ENCODE results near the gene TP73. TPM values are rescaled to one million over a fixed set of nuclear protein-coding genes. Genes with fewer than 3 reads are reported as not detected.

TP73 gene
- total RNA-seq, 1 donor from 2014 or later: not detected

- no peaks in the 10 kb centered on the region for H3K9me3 Mint-ChIP-seq (ENCODE audit: unreplicated experiment)
- DNase-seq (ENCODE audit: low spot score): no peak
- no peak overlapping the region for H3K27ac Mint-ChIP-seq (ENCODE audit: unreplicated experiment)
- no peaks in the 10 kb centered on the region for H3K36me3 Mint-ChIP-seq (ENCODE audit: low read depth, unreplicated experiment)
- H3K4me1 Mint-ChIP-seq (ENCODE audit: unreplicated experiment): peaks cover 11% of the 10 kb centered on the region
- peaks cover 4% of the 10 kb centered on the region for H3K27me3 Mint-ChIP-seq (ENCODE audit: unreplicated experiment)
- no peak for TF ChIP-seq CTCF (IDR thresholded peaks at IDR 0.05; ENCODE audit: unreplicated experiment)
- no peak overlapping the region for H3K4me3 Mint-ChIP-seq (ENCODE audit: unreplicated experiment)
Measured at GRCh38 chr1:3703786-3704371, 51.6 kb downstream of the TP73 start.

- TF ChIP-seq CTCF (IDR thresholded peaks at IDR 0.05; ENCODE audit: unreplicated experiment): no peak
- H3K36me3 Mint-ChIP-seq (ENCODE audit: low read depth, unreplicated experiment): no peaks in the 10 kb centered on the region
- H3K4me3 Mint-ChIP-seq (ENCODE audit: unreplicated experiment): no peak overlapping the region
- no peak overlapping the region for H3K27ac Mint-ChIP-seq (ENCODE audit: unreplicated experiment)
- H3K27me3 Mint-ChIP-seq (ENCODE audit: unreplicated experiment): peaks cover 7% of the 10 kb centered on the region
- no peaks in the 10 kb centered on the region for H3K9me3 Mint-ChIP-seq (ENCODE audit: unreplicated experiment)
- no peak for DNase-seq (ENCODE audit: low spot score)
- H3K4me1 Mint-ChIP-seq (ENCODE audit: unreplicated experiment): peaks cover 11% of the 10 kb centered on the region
Measured at GRCh38 chr1:3705341-3705950, 53.1 kb downstream of the TP73 start.

- H3K27ac Mint-ChIP-seq (ENCODE audit: unreplicated experiment): no peak overlapping the region
- no peak for TF ChIP-seq CTCF (IDR thresholded peaks at IDR 0.05; ENCODE audit: unreplicated experiment)
- no peak overlapping the region for H3K4me3 Mint-ChIP-seq (ENCODE audit: unreplicated experiment)
- H3K9me3 Mint-ChIP-seq (ENCODE audit: unreplicated experiment): no peaks in the 10 kb centered on the region
- H3K36me3 Mint-ChIP-seq (ENCODE audit: low read depth, unreplicated experiment): no peaks in the 10 kb centered on the region
- H3K27me3 Mint-ChIP-seq (ENCODE audit: unreplicated experiment): peaks cover 7% of the 10 kb centered on the region
- DNase-seq (ENCODE audit: low spot score): no peak
- peaks cover 11% of the 10 kb centered on the region for H3K4me1 Mint-ChIP-seq (ENCODE audit: unreplicated experiment)
Measured at GRCh38 chr1:3706651-3707297, 54.5 kb downstream of the TP73 start.

GRCh38 chr1:3707298-3707938 is 55.1 kb downstream of the TP73 start:
- Mint-ChIP-seq H3K4me3 (ENCODE audit: unreplicated experiment) (no peak overlapping the region), H3K36me3 (ENCODE audit: low read depth, unreplicated experiment) (no peaks in the 10 kb centered on the region), H3K27ac (ENCODE audit: unreplicated experiment) (no peak overlapping the region), H3K9me3 (ENCODE audit: unreplicated experiment) (no peaks in the 10 kb centered on the region), H3K4me1 (ENCODE audit: unreplicated experiment) (peaks cover 11% of the 10 kb centered on the region), H3K27me3 (ENCODE audit: unreplicated experiment) (peaks cover 13% of the 10 kb centered on the region)
- TF ChIP-seq CTCF (IDR thresholded peaks at IDR 0.05; ENCODE audit: unreplicated experiment): no peak
- DNase-seq (ENCODE audit: low spot score): no peak

Data from endothelial cell (in vitro differentiated cells).